CD4-positive, alpha-beta T cell treated with Interleukin-15 for 1 hour (primary cell): ENCODE data around the gene ATP4B.

ENCODE experiments used
- DNase-seq: peaks from one replicate; pipeline ENCODE4 v3.0.0-alpha.2; 2020

ATP4B gene

GRCh38 chr13:113656003-113656588 lies 1.9 kb downstream of the ATP4B start:
- DNase-seq, result no peak

DNA sequence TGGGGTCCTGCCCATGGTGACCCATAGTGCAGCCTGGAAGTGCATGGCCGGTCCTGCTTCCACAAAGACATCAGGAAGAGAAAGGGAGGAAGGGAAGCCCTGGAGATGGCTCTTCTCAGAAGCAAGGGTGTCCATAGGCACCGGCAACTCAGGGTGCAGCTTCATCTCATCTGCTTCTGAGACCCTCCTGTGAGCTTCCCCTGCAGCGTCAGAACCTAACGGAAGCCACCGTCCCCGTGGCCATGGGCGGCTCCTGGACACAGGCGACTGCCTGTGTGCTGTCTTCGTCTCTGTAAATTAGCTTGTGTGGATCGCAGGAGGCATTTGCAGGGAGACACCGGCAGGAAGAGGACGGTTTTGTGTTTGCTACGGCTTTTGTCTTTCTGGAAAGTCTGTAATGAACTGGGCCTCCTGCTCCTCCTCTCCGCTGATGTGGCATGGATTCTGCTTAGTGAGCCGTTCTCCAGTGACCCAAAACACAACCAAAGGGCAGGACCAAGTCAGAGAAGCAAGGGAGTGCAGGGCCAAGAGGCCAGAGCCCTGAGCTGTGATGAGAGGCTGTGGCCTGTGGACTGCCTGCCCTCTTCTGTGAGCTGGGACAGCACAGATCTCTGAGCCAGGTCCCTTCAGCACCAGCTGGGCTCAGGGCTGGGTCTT lies 2.5 kb downstream of the ATP4B start:
- no peak for DNase-seq

DNA sequence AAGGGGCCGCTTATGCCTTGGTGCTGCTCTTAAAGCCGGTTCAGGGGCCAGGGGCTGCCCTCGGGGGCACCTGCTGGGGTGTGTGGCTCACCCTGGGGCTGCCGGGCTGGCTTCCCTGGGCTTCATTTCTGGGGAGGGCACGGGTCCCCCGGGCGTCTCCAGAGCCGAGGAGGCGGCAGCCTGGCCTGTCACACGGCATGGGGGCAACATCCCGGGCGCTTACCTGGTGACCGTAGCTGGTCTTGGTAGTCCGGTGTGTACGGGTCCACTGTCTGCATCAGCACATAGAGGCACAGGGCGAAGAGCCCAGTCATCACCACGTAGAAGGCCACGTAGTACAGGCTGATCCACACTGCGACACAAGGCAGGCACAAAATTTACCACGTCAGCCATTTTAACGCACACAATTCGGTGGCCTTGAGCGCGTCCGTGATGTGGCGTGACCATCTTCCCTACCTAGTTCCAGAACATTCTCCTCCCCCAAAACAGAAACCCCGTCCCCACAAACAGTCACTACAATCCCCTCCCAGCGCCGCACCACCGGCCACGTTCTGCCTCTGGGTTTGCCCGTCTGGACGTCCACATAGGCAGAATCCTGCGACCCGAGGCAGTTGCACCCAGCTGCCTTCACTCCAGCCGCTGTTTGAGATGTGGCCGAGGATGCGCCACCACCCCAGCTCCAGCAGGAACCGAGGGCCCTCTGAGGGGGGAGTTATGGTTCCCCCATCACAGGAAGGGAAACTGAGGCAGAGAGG lies 3.2 kb downstream of the ATP4B start:
- DNase-seq, result no peak

GRCh38 chr13:113654175-113654560 lies 3.8 kb downstream of the ATP4B start:
- DNase-seq, result no peak

GRCh38 chr13:113653264-113654174 lies 4.5 kb downstream of the ATP4B start:
- no peak for DNase-seq

GRCh38 chr13:113652404-113653263 lies 5.4 kb downstream of the ATP4B start:
- no peak for DNase-seq

GRCh38 chr13:113651511-113652403 lies 6.2 kb downstream of the ATP4B start:
- no peak for DNase-seq

GRCh38 chr13:113650731-113651148 lies 7.3 kb downstream of the ATP4B start:
- DNase-seq, result no peak

- DNase-seq, result no peak
These were observed 7.7 kb downstream of the ATP4B start for GRCh38 chr13:113650275-113650674.

GRCh38 chr13:113649212-113649611 lies 8.8 kb downstream of the ATP4B start:
- no peak for DNase-seq

DNA sequence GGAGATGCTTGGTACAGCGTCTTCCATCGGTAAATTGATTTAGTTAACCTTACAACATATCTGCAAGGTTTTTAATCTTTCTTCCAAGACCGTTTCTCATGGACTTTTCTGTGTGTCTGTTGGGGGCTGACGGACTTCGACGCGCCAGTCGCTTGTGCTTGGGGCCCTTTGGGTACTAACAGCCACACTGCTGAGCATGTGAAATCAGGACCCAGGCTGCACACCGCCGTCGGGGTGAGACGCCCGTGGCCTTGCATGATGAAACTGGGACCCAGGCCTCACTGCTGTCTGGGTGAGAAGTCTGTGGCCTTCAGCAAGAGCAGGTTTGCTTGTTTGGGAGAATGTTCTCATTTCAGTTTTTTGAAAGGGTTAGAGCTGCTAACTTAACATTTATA lies 9.8 kb downstream of the ATP4B start:
- DNase-seq, result no peak

GRCh38 chr13:113647351-113648215 lies 10.4 kb downstream of the ATP4B start:
- no peak for DNase-seq

GRCh38 chr13:113646921-113647340 lies 11.1 kb downstream of the ATP4B start:
- no peak for DNase-seq

- DNase-seq, result no peak
These were observed 11.6 kb downstream of the ATP4B start for GRCh38 chr13:113646376-113646775.

DNA sequence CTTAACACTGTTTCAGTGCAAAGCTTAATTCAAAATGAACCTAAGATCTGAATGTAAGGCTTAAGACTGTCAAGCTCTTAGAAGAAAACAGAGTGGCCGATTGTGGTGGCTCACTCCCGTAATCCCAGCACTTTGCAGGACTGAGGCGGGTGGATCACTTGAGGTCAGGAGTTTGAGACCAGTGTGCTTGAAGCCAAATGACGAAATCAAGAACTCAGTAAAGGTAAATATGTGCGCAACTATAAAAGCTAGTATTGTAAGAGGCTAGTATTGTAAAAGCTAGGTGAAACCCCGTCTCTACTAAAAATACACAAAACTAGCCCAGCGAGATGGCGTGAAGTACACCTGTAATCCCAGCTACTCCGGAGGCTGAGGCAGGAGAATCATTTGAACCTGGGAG lies 12.7 kb downstream of the ATP4B start:
- no peak for DNase-seq

GRCh38 chr13:113644800-113645199 lies 13.2 kb downstream of the ATP4B start:
- DNase-seq, result no peak

DNA sequence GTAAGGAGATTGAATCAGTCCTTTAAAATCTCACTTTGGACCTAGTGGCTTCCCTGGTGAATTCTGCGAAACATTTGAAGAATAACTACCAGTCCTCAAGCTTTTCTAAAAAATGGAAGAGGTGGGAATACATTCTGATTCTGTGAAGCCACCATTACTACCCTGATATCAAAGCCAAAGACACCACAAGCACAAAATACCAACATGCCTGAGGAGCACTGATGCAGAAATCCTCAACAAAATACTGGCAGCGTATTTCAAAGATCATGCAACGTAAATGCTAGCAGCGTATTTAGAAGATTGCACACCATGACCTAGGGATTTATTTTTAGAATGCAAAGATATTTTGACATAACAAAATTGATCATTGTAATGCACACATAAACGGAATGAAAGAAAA lies 14.4 kb downstream of the ATP4B start:
- DNase-seq, result no peak

DNA sequence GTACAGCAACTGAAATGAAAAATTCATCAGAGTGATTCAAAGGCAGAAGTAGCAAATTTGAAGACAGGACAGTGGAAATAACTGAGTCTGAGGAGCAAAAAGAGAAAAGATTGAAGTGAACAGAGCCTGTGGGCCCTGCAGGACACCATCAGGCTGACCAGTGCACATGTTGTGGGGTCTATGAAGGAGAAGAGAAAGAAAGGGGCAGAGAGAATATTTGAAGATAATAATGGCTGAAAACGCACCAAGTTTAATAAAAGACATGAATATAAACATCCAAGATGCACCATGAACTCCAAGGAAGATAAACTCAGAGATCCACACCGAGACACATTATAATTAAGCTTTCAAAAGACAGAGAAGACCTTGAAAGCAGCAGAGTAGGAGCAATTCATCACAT lies 15.4 kb downstream of the ATP4B start:
- no peak for DNase-seq

DNA sequence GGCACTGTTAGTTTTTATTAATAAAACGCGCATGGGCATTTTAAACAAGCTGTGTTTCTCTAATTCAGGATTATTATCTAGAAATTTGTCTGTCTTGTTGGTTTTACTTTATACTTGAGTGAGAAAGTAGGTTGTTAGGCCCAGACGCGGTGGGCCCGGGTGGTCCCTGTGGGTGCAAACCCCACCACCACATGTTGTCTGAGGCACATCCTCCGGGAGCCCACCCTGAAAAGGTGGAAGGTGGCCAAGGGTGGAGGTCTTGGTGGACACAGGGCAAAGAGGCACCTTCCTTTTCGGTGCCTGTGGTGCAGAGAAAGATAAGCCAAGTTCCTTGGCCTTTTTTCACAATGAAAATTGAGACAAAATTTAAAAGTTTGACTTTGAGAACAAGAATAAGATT lies 16.6 kb downstream of the ATP4B start:
- DNase-seq, result no peak

DNA sequence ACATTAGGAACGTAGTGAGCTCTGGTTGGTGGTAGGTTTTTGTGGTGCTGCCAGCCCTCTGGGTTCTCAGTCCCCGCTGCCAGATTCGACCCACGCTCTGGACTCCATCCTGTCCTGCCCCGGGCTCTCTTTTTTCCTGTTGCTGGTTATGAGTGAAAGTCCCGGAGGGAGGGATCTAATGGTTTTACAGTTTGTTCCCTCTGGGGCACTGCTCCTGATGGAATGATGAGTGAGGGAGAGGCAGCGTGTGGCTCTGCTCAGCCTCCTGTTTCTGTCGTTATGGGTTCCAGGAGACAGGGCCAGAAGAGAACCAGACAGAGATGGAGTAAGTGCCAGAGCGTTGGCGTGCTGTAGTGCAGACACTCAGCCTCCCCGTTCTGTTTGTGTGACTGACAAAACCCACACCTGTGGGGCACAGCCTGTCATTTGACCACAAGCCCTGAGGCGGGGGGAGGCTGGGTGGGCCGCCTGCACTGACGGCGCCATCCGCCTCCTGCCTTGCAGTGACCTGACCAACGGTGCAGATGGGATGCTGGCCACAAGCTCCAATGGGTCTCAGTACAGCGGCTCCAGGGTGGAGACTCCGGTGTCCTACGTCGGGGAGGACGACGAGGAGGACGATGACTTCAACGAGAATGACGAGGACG lies 18.3 kb downstream of the ATP4B start:
- no peak for DNase-seq
